H9 (cell line): ENCODE data around the gene CD58. TPM values are rescaled to one million over a fixed set of nuclear protein-coding genes. Genes with fewer than 3 reads are reported as not detected.
"Not testable (repeated sequence)": the region's sequence is repeated elsewhere in the genome, so short reads cannot be mapped to it uniquely, and the experiment has no call there.

Source experiments
- DNase-seq: peaks from one replicate; pipeline ENCODE4 v3.0.0-alpha.2; 2017
- H2AFZ ChIP-seq: one replicate; pipeline ENCODE4 v1.6.1; 2013; ENCODE audit warnings: mild to moderate bottlenecking, low read length, control low read depth, moderate library complexity
- H2AK5ac ChIP-seq: 2 replicates; pipeline ENCODE4 v1.6.1; 2013; ENCODE audit warnings: low read length, control low read depth, mixed read lengths; ENCODE audit not compliant: insufficient read length
- H2BK120ac ChIP-seq: one replicate; pipeline ENCODE4 v1.6.1; 2013; ENCODE audit warnings: low read depth, mild to moderate bottlenecking, low read length, control low read depth, inconsistent platforms; ENCODE audit not compliant: poor library complexity, severe bottlenecking
- H2BK12ac ChIP-seq: 2 replicates; pipeline ENCODE4 v1.6.1; 2013; ENCODE audit warnings: low read length, control low read depth, mixed read lengths, low read depth; ENCODE audit not compliant: insufficient read length
- H2BK15ac ChIP-seq: 2 replicates; pipeline ENCODE4 v1.6.1; 2013; ENCODE audit warnings: low read depth, low read length, control low read depth
- H2BK20ac ChIP-seq: one replicate; pipeline ENCODE4 v1.6.1; 2013; ENCODE audit warnings: low read depth, mild to moderate bottlenecking, low read length, control low read depth, inconsistent platforms; ENCODE audit not compliant: poor library complexity, severe bottlenecking
- H2BK5ac ChIP-seq: 2 replicates; pipeline ENCODE4 v1.6.1; 2013; ENCODE audit warnings: low read length, control low read depth, mixed read lengths; ENCODE audit not compliant: insufficient read length
- H3K14ac ChIP-seq: 2 replicates; pipeline ENCODE4 v1.6.1; 2013; ENCODE audit warnings: low read length, control low read depth; ENCODE audit not compliant: insufficient read depth
- H3K18ac ChIP-seq: 2 replicates; pipeline ENCODE4 v1.6.1; 2013; ENCODE audit warnings: low read depth, mild to moderate bottlenecking, mixed read lengths, low read length, control low read depth; ENCODE audit not compliant: insufficient read length
- H3K23ac ChIP-seq: 2 replicates; pipeline ENCODE4 v1.6.1; 2013; ENCODE audit warnings: low read length, control low read depth, mixed read lengths, low read depth; ENCODE audit not compliant: insufficient read length
- H3K23me2 ChIP-seq: 2 replicates; pipeline ENCODE4 v1.6.1; 2013; ENCODE audit warnings: low read depth, mild to moderate bottlenecking, mixed read lengths, low read length, control low read depth; ENCODE audit not compliant: insufficient read length, poor library complexity, severe bottlenecking
- H3K27ac ChIP-seq: 2 replicates; pipeline ENCODE4 v1.5.1; 2013; ENCODE audit warnings: low read length, control low read depth, mixed read lengths, low read depth; ENCODE audit not compliant: insufficient read length
- H3K27me3 ChIP-seq: 2 replicates; pipeline ENCODE4 v1.6.1; 2013; ENCODE audit warnings: low read length, control low read depth, inconsistent platforms; ENCODE audit not compliant: insufficient read depth
- H3K4ac ChIP-seq: 2 replicates; pipeline ENCODE4 v1.6.1; 2013; ENCODE audit warnings: low read depth, mild to moderate bottlenecking, control low read depth, inconsistent platforms, low read length, moderate library complexity
- H3K4me1 ChIP-seq: 2 replicates; pipeline ENCODE4 v1.6.1; 2013; ENCODE audit warnings: low read length, control low read depth, inconsistent platforms; ENCODE audit not compliant: insufficient read depth
- H3K4me2 ChIP-seq: 2 replicates; pipeline ENCODE4 v1.6.1; 2013; ENCODE audit warnings: low read length, control low read depth, mixed read lengths; ENCODE audit not compliant: insufficient read length, insufficient read depth
- H3K56ac ChIP-seq: 2 replicates; pipeline ENCODE4 v1.6.1; 2013; ENCODE audit warnings: low read depth, mild to moderate bottlenecking, mixed read lengths, low read length, control low read depth; ENCODE audit not compliant: insufficient read length
- H3K79me1 ChIP-seq: 2 replicates; pipeline ENCODE4 v1.6.1; 2013; ENCODE audit warnings: low read depth, mild to moderate bottlenecking, moderate library complexity, low read length, control low read depth, inconsistent platforms; ENCODE audit not compliant: insufficient read depth, poor library complexity, severe bottlenecking
- H3K79me2 ChIP-seq: 2 replicates; pipeline ENCODE4 v1.6.1; 2013; ENCODE audit warnings: low read length, control low read depth, inconsistent platforms; ENCODE audit not compliant: insufficient read depth
- H3K9ac ChIP-seq: 2 replicates; pipeline ENCODE4 v1.6.1; 2013; ENCODE audit warnings: low read length, control low read depth, mixed read lengths; ENCODE audit not compliant: insufficient read length; ENCODE audit errors: extremely low read depth
- H3K9me3 ChIP-seq: one replicate; pipeline ENCODE4 v1.6.1; 2013; ENCODE audit warnings: low read depth, low read length, inconsistent platforms; ENCODE audit not compliant: control insufficient read depth
- H3T11ph ChIP-seq: one replicate; pipeline ENCODE4 v1.6.1; 2013; ENCODE audit warnings: mild to moderate bottlenecking, low read length, control low read depth, inconsistent platforms
- H4K20me1 ChIP-seq: one replicate; pipeline ENCODE4 v1.6.1; 2013; ENCODE audit not compliant: control insufficient read depth, insufficient read length, insufficient read depth
- H4K5ac ChIP-seq: 2 replicates; pipeline ENCODE4 v1.6.1; 2013; ENCODE audit warnings: low read depth, mild to moderate bottlenecking, mixed read lengths, low read length, control low read depth; ENCODE audit not compliant: insufficient read length
- H4K8ac ChIP-seq: replicated peaks from 2 replicates; pipeline ENCODE4 v1.6.1; 2013; ENCODE audit warnings: low read length, control low read depth, mixed read lengths, low read depth; ENCODE audit not compliant: insufficient read length
- H4K91ac ChIP-seq: 2 replicates; pipeline ENCODE4 v1.6.1; 2013; ENCODE audit warnings: low read depth, mild to moderate bottlenecking, moderate library complexity, mixed read lengths, low read length, control low read depth; ENCODE audit not compliant: insufficient read length
- H3K27ac Mint-ChIP-seq, 3 experiments: 2 replicates in 2 of 3; 3 replicates in 1 of 3; pipeline ENCODE4 v1.8.0; 2020 to 2021; ENCODE audit warnings: mixed read lengths in 3 of 3, mild to moderate bottlenecking in 1 of 3, moderate library complexity in 1 of 3
- H3K27me3 Mint-ChIP-seq: 2 replicates; pipeline ENCODE4 v1.8.0; 2021; ENCODE audit warnings: low read depth, mild to moderate bottlenecking, moderate library complexity, mixed read lengths
- H3K36me3 Mint-ChIP-seq, 3 experiments: 2 replicates in 2 of 3; 3 replicates in 1 of 3; pipeline ENCODE4 v1.8.0; 2020 to 2021; ENCODE audit warnings: low read depth in 3 of 3, mixed read lengths in 3 of 3; ENCODE audit not compliant: insufficient read depth in 1 of 3
- H3K4me1 Mint-ChIP-seq, 2 experiments: 2 replicates each; pipeline ENCODE4 v1.8.0; 2020; ENCODE audit warnings: mixed read lengths in 2 of 2
- H3K4me3 Mint-ChIP-seq, 2 experiments: 2 replicates in 1 of 2; 3 replicates in 1 of 2; pipeline ENCODE4 v1.8.0; 2020 to 2021; ENCODE audit warnings: mild to moderate bottlenecking in 2 of 2, mixed read lengths in 2 of 2, moderate library complexity in 1 of 2
- H3K9me3 Mint-ChIP-seq, 2 experiments: 2 replicates in 1 of 2; 3 replicates in 1 of 2; pipeline ENCODE4 v1.8.0; 2020; ENCODE audit warnings: mild to moderate bottlenecking in 2 of 2, mixed read lengths in 2 of 2, moderate library complexity in 1 of 2
- WGBS: extraction: QIAGEN DNeasy Blood & Tissue Kit; methylation state at CpG from one replicate; pipeline ENCODE4 v1.1.7; 2013; ENCODE audit warnings: missing lambda C conversion rate, low lambda C conversion rate, mixed read lengths; ENCODE audit not compliant: insufficient read length; ENCODE audit errors: extremely low coverage; 5-methylcytosine and 5-hydroxymethylcytosine counted together
- total RNA-seq: library from RNA; stranded (reverse); gene quantifications from 2 replicates; pipeline ENCODE4 v1.2.1, GENCODE V29; 2021

Gene CD58
- total RNA-seq, 1 experiment from 2014 or later: 4.3 TPM

- H3K79me2 ChIP-seq, H2AFZ ChIP-seq: not testable (repeated sequence)
Measured at GRCh38 chr1:116591006-116591950, 20.5 kb upstream of the CD58 start.

GRCh38 chr1:116590359-116591005, 19.7 kb upstream of the CD58 start:
- not testable (repeated sequence) for DNase-seq, H3K27ac ChIP-seq, H3K9me3 ChIP-seq, H2BK20ac ChIP-seq, H2BK120ac ChIP-seq, H3T11ph ChIP-seq, H3K4ac ChIP-seq, H3K4me3 Mint-ChIP-seq, H2BK5ac ChIP-seq, H2AFZ ChIP-seq, H4K91ac ChIP-seq, H3K27me3 ChIP-seq, H3K79me2 ChIP-seq, H3K9me3 Mint-ChIP-seq, H3K4me1 ChIP-seq, H4K20me1 ChIP-seq, H2BK12ac ChIP-seq, H3K27me3 Mint-ChIP-seq, H3K4me2 ChIP-seq, H3K14ac ChIP-seq, H2AK5ac ChIP-seq, H2BK15ac ChIP-seq, H3K18ac ChIP-seq, H3K79me1 ChIP-seq, H3K23me2 ChIP-seq, H3K27ac Mint-ChIP-seq, H4K8ac ChIP-seq, H3K9ac ChIP-seq, H4K5ac ChIP-seq, H3K23ac ChIP-seq, H3K56ac ChIP-seq
- H3K4me1 Mint-ChIP-seq: peaks cover 32 to 37% of the 10 kb centered on the region in 2 experiments
- peaks cover 8 to 16% (median 15%) of the 10 kb centered on the region in 3 experiments; a peak in 6 of 7 replicates for H3K36me3 Mint-ChIP-seq
- no CpG with 5 or more reads among the region's 6 CpGs for WGBS

More at GRCh38 chr1:116591006-116591950, 20.5 kb upstream of the CD58 start:
- not testable (repeated sequence) for H2BK5ac ChIP-seq, H3K9me3 Mint-ChIP-seq, H3K4ac ChIP-seq, H2BK12ac ChIP-seq, H4K5ac ChIP-seq, H3K27ac Mint-ChIP-seq, H2BK120ac ChIP-seq, H3K23ac ChIP-seq, H3K23me2 ChIP-seq, H3K18ac ChIP-seq, H4K91ac ChIP-seq, H3K79me1 ChIP-seq, H3K4me3 Mint-ChIP-seq, H2BK15ac ChIP-seq, H4K8ac ChIP-seq, H3K9ac ChIP-seq, H3K4me1 ChIP-seq, H3K27ac ChIP-seq, H3K9me3 ChIP-seq, H3K27me3 Mint-ChIP-seq, H4K20me1 ChIP-seq, H3K27me3 ChIP-seq, DNase-seq, H3K4me2 ChIP-seq, H3T11ph ChIP-seq, H3K56ac ChIP-seq, H3K14ac ChIP-seq, H2BK20ac ChIP-seq, H2AK5ac ChIP-seq
- Mint-ChIP-seq H3K36me3 (peaks cover 7 to 16% (median 13%) of the 10 kb centered on the region in 3 experiments; a peak in 6 of 7 replicates), H3K4me1 (peaks cover 39 to 42% of the 10 kb centered on the region in 2 experiments)
- no CpG with 5 or more reads among the region's 10 CpGs for WGBS
